ENCODE measurements around the gene ALKBH4.
"Not testable (repeated sequence)": the region's sequence is repeated elsewhere in the genome, so short reads cannot be mapped to it uniquely, and the experiment has no call there.

Gene ALKBH4

GRCh38 chr7:102478314-102479208 is 13.9 kb upstream of the ALKBH4 start, which contains the start of gene POLR2J:
Gene POLR2J (minus strand): TSS chr7:102478922. CDS start chr7:102478860, 62 bp downstream.
- DNase-seq (ENCODE audit: low read depth): peak; percentile 97

DNA sequence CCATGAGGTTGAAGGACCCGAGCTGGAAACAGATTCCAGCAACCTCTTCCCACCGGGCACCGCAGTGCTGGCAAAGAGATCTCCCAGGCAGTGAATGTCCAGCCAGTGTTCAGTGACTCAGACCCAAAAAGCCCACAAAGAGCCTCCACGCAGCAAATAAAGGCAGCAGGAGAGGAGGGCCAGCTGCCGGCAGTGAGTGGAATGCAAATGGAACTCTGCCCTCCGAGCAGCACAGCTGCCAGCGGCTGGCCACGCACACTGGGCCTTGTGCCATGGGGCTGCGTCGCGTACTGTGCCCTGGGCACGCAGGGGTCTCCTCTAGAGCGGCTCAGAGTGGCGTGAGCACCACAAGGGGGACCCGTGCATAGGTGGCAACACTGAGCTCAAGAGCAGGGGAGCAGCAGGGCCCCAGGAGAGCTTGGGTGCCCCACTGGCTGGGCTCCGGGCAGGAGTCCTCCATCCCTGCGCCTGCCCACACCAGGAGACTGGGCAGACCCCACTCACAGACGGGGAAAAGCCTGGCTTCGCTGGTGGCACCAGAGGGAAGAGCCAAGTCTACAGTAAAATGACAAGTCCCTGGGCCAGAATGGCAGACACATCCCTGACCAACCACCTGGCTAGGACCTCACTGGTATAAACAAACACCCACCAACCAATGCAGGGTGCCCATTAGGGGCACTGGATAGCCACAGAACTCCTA is 10.2 kb upstream of the ALKBH4 start:
- not testable (repeated sequence) for DNase-seq (ENCODE audit: low read depth)

- DNase-seq (ENCODE audit: low read depth): not testable (repeated sequence)
Measured at GRCh38 chr7:102474116-102474515, 9.5 kb upstream of the ALKBH4 start.

GRCh38 chr7:102473271-102473991 is 8.8 kb upstream of the ALKBH4 start:
- no peak for DNase-seq (ENCODE audit: low read depth)

DNA sequence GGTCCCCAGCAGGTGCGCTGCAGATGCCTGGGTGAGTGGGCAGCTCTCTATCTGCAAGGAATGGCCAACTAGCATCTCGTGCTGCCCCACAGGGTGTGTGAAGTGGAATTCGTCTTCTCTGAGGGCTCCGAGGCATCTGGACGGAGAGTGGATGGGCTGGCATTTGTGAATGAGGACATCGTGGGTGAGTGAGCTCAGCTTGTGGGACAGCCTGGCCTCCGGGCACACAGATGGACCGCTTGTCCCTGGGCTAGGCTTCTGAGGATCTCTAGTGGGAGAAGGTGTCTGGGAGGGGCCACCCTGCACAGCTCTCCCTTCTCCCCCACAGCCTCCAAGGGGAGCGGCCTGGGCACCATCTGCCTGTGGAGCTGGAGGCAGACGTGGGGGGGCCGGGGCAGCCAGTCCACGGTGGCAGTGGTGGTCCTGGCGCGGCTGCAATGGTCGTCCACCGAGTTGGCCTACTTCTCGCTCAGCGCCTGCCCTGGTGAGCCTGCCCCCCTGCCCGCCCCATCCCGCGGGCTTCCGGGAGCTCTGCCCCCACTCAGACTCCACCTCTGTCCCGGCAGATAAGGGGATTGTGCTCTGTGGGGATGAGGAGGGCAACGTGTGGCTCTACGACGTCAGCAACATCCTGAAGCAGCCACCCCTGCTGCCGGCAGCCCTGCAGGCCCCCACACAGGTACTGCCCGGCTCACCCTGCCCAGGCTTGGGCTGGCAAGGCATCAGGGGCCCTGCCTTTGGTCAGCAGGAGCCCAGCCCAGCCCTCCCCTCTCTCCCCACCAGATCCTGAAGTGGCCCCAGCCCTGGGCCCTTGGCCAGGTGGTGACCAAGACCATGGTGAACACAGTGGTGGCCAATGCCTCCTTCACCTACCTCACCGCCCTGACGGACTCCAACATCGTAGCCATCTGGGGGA is 7.7 kb upstream of the ALKBH4 start:
- DNase-seq (ENCODE audit: low read depth): no peak

- DNase-seq (ENCODE audit: low read depth): no peak
Measured at GRCh38 chr7:102471791-102472125, 7.1 kb upstream of the ALKBH4 start.

DNA sequence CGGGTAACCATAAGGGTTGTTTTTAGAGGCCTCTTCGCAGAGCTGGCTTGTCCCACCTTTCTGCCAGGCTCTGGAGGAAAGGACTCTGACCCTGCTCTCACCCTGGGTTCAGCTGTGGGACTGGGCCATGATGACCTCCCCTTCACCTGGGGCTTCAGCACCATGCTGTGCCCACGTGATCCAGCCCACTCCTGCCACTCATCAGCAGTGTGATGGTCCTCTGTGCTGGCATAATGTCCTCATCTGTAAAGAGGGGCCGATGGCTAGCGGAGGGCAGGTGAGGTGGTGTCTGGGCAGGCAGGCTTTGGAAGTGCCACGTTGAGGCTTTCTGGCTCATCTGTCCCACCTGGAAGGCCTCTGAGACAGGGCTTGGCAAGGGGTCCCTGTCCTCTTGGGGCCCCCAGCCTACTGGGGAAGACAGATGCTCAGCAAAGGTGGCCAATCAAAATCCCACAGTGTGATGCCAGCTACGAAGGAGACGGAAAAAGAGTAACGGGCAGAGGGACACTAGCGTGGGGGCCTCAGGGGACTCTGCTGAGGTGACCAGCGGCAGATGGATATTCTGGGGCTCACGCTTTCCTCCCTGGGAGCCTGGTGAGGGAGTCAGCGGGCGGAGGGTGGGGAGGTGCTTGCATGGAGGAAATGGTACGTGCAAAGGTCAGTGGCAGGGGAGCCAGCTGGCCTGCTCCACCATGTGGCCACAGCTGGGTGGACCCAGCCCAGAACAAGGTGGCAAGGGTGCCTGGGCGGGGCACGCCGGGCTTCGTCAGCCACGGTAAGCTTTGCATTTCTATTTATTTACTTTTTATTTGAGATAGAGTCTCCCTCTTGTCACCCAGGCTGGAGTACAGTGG is 5.5 kb upstream of the ALKBH4 start:
- DNase-seq (ENCODE audit: low read depth): no peak

- DNase-seq (ENCODE audit: low read depth): no peak
Measured at GRCh38 chr7:102469351-102469971, 4.8 kb upstream of the ALKBH4 start.

DNA sequence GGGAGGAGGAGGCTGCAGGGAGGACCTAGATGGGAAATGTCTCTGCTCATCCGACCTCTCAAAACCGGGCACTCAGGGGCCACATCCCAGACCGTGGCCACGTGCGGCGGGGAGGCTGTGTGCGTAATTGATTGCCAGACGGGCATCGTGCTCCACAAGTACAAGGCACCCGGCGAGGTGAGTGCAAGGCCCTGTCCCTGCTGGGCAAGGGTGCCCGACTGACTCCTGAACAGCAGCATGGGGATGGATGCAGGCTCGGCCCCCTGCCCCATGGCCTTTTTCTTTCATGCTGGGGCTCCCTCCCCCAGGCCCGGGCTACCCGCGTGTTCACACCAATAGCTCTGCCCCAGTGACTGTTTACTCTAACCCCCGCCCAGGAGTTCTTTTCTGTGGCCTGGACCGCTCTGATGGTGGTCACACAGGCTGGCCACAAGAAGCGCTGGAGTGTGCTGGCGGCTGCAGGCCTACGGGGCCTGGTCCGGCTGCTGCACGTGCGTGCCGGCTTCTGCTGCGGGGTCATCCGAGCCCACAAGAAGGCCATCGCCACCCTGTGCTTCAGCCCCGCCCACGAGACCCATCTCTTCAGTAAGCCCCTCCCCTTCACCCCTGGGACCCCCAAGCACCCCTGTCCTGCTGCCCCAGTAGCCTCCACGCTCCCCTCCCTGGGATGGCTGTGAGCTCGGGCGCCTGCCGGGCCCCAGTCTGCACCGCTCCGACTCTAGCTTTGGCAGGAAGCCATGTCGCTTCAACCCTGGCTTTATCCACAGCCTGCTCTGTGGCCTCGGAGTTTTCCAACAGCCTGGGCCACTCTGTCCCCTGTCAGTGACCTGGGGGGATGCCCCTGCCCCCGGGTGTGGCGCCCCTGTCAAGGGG is 4.1 kb upstream of the ALKBH4 start:
- no peak for DNase-seq (ENCODE audit: low read depth)

- no peak for DNase-seq (ENCODE audit: low read depth)
Measured at GRCh38 chr7:102467581-102468477, 3.2 kb upstream of the ALKBH4 start.

GRCh38 chr7:102466097-102466496 is 1.4 kb upstream of the ALKBH4 start:
- DNase-seq (ENCODE audit: low read depth): no peak

GRCh38 chr7:102463841-102464576 is 654 bp downstream of the ALKBH4 start:
- no peak for DNase-seq (ENCODE audit: low read depth)

DNA sequence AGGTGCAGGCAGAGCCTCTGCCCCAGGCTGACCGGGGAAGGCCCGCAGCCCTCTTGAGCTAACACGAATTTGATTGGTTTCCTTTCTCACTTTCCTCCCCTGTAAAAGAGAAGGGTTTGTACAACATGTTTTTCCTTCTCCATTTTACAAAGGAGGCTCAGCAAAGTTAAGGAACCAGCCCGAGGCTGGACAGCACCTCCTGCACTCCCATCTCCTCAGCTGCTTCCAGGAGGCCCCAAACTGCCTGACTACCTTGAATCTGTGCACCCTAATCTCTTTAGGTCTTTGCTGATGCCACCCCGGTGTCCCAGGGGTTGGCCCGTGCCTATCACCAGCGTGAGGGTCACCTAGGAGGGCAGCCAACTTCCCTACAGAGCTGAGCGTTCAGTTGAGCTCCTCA is 4.2 kb downstream of the ALKBH4 start:
- no peak for DNase-seq (ENCODE audit: low read depth)

GRCh38 chr7:102459221-102459844 is 5.3 kb downstream of the ALKBH4 start:
- DNase-seq (ENCODE audit: low read depth): no peak

- no peak for DNase-seq (ENCODE audit: low read depth)
Measured at GRCh38 chr7:102457352-102457924, 7.2 kb downstream of the ALKBH4 start.

GRCh38 chr7:102456327-102456726 is 8.3 kb downstream of the ALKBH4 start:
- no peak for DNase-seq (ENCODE audit: low read depth)

- no peak for DNase-seq (ENCODE audit: low read depth)
Measured at GRCh38 chr7:102455596-102455995, 9.1 kb downstream of the ALKBH4 start.

Data from stimulated activated CD8-positive, alpha-beta memory T cell treated with anti-CD3 and anti-CD28 coated beads, Interleukin-4, amount 100 ng/mL, for 24 hours (primary cell).